Activated naive CD4-positive, alpha-beta T cell treated with anti-CD3 and anti-CD28 coated beads for 36 hours (primary cell): ENCODE measurements around the gene ARHGEF4. TPM values are rescaled to one million over a fixed set of nuclear protein-coding genes. Genes with fewer than 3 reads are reported as not detected.
A peak's percentile ranks its signal among the peaks of the same experiment; 100 is the strongest.

Experiments used
- CTCF ChIA-PET: fragments of 350-600 bp; sonication (Branson Sonifier 250); formaldehyde crosslinking; loops from one replicate; lab custom pipeline; 2021; ENCODE audit warnings: antibody characterized with exemption; lab: Charles Lee
- DNase-seq: peaks from one replicate; pipeline ENCODE4 v3.0.0-alpha.2; 2020
- H3K27ac Mint-ChIP-seq: one replicate; pipeline ENCODE4 v1.8.0; 2021; ENCODE audit warnings: mild to moderate bottlenecking, mixed read lengths
- H3K27me3 Mint-ChIP-seq: one replicate; pipeline ENCODE4 v1.8.0; 2021; ENCODE audit warnings: low read depth, mixed read lengths
- H3K36me3 Mint-ChIP-seq: one replicate; pipeline ENCODE4 v1.8.0; 2021; ENCODE audit warnings: low read depth, mixed read lengths
- H3K4me1 Mint-ChIP-seq: one replicate; pipeline ENCODE4 v1.8.0; 2021; ENCODE audit warnings: low read depth, mixed read lengths
- H3K4me3 Mint-ChIP-seq: one replicate; pipeline ENCODE4 v1.8.0; 2021; ENCODE audit warnings: mild to moderate bottlenecking, moderate library complexity, mixed read lengths
- H3K9me3 Mint-ChIP-seq: one replicate; pipeline ENCODE4 v1.8.0; 2021; ENCODE audit warnings: mixed read lengths
- intact Hi-C: fragments of 100-400 bp; cut with micrococcal nuclease; formaldehyde crosslinking; loops from one replicate; pipeline ENCODE4 v1.15.1; 2023
- total RNA-seq, 2 experiments: library from RNA; stranded (reverse); gene quantifications; one replicate each; pipeline ENCODE4 v1.2.3, GENCODE V29; 2021

ARHGEF4 gene
- total RNA-seq, 2 experiments from 2014 or later: 2.6 to 3.3 TPM

- H3K9me3 Mint-ChIP-seq: no peaks in the 10 kb centered on the region
- H3K4me1 Mint-ChIP-seq: no peaks in the 10 kb centered on the region
- peaks cover 6% of the 10 kb centered on the region for H3K27me3 Mint-ChIP-seq
- CTCF ChIA-PET: interaction anchor here (0.9 kb wide), 1 partner anchor 26 kb away, joined by 3 read pairs; no protein-coding TSS in a partner anchor
- intact Hi-C loops: no loop called here
- no peaks in the 10 kb centered on the region for H3K36me3 Mint-ChIP-seq
- no peak overlapping the region for H3K27ac Mint-ChIP-seq
- H3K4me3 Mint-ChIP-seq: no peak overlapping the region
- no peak for DNase-seq
Measured at GRCh38 chr2:130847776-130848525, 11.2 kb downstream of the ARHGEF4 start.

GRCh38 chr2:130848526-130849210 lies 12.0 kb downstream of the ARHGEF4 start:
- Mint-ChIP-seq H3K27me3 (peaks cover 6% of the 10 kb centered on the region), H3K9me3 (no peaks in the 10 kb centered on the region), H3K4me3 (no peak overlapping the region), H3K36me3 (no peaks in the 10 kb centered on the region), H3K4me1 (no peaks in the 10 kb centered on the region), H3K27ac (no peak overlapping the region)
- DNase-seq: no peak
- CTCF ChIA-PET: interaction anchor here (0.8 to 0.9 kb wide), 2 partner anchors 21 to 25 kb away, joined by 3 read pairs; no protein-coding TSS in a partner anchor
- intact Hi-C loops: no loop called here

GRCh38 chr2:130849896-130850787 lies 13.4 kb downstream of the ARHGEF4 start:
- Mint-ChIP-seq H3K9me3 (peaks cover 1% of the 10 kb centered on the region), H3K27me3 (peaks cover 6% of the 10 kb centered on the region), H3K27ac (no peak overlapping the region), H3K4me1 (no peaks in the 10 kb centered on the region), H3K4me3 (no peak overlapping the region), H3K36me3 (no peaks in the 10 kb centered on the region)
- no peak for DNase-seq
- intact Hi-C loops: no loop called here
- CTCF ChIA-PET: interaction anchor here (0.9 to 2.7 kb wide), 2 partner anchors 26 to 53 kb away, joined by 3 to 8 read pairs; no protein-coding TSS in a partner anchor

- H3K4me3 Mint-ChIP-seq: no peak overlapping the region
- intact Hi-C loops: no loop called here
- CTCF ChIA-PET: interaction anchor here (0.9 to 2.7 kb wide), 2 partner anchors 25 to 54 kb away, joined by 3 to 8 read pairs; no protein-coding TSS in a partner anchor
- H3K9me3 Mint-ChIP-seq: peaks cover 3% of the 10 kb centered on the region
- H3K36me3 Mint-ChIP-seq: no peaks in the 10 kb centered on the region
- peaks cover 6% of the 10 kb centered on the region for H3K27me3 Mint-ChIP-seq
- H3K27ac Mint-ChIP-seq: no peak overlapping the region
- H3K4me1 Mint-ChIP-seq: no peaks in the 10 kb centered on the region
- DNase-seq: no peak
Measured at GRCh38 chr2:130850788-130851623, 14.3 kb downstream of the ARHGEF4 start.

- H3K4me3 Mint-ChIP-seq: no peak overlapping the region
- no peaks in the 10 kb centered on the region for H3K36me3 Mint-ChIP-seq
- peaks cover 5% of the 10 kb centered on the region for H3K9me3 Mint-ChIP-seq
- H3K27ac Mint-ChIP-seq: no peak overlapping the region
- H3K4me1 Mint-ChIP-seq: no peaks in the 10 kb centered on the region
- intact Hi-C loops: no loop called here
- H3K27me3 Mint-ChIP-seq: peaks cover 6% of the 10 kb centered on the region
- CTCF ChIA-PET: interaction anchor here (1.4 to 2.7 kb wide), 2 partner anchors 54 to 55 kb away, joined by 4 to 8 read pairs; no protein-coding TSS in a partner anchor
- DNase-seq: no peak
Measured at GRCh38 chr2:130851624-130852382, 15.1 kb downstream of the ARHGEF4 start.

- Mint-ChIP-seq H3K27ac (no peak overlapping the region), H3K36me3 (no peaks in the 10 kb centered on the region), H3K4me3 (no peak overlapping the region), H3K9me3 (peaks cover 5% of the 10 kb centered on the region), H3K27me3 (peaks cover 6% of the 10 kb centered on the region), H3K4me1 (no peaks in the 10 kb centered on the region)
- no peak for DNase-seq
- intact Hi-C loops: no loop called here
- CTCF ChIA-PET: interaction anchor here (1.4 to 1.9 kb wide), 2 partner anchors 20 to 55 kb away, joined by 4 to 9 read pairs; no protein-coding TSS in a partner anchor
Measured at GRCh38 chr2:130852521-130853115, 15.9 kb downstream of the ARHGEF4 start.

- Mint-ChIP-seq H3K27ac (no peak overlapping the region), H3K9me3 (peaks cover 5% of the 10 kb centered on the region), H3K4me3 (no peak overlapping the region), H3K27me3 (peaks cover 6% of the 10 kb centered on the region), H3K4me1 (no peaks in the 10 kb centered on the region), H3K36me3 (no peaks in the 10 kb centered on the region)
- CTCF ChIA-PET: interaction anchor here (1.4 to 1.9 kb wide), 2 partner anchors 20 to 56 kb away, joined by 4 to 9 read pairs; no protein-coding TSS in a partner anchor
- DNase-seq: no peak
- intact Hi-C loops: no loop called here
Measured at GRCh38 chr2:130853391-130853790, 16.7 kb downstream of the ARHGEF4 start.

- intact Hi-C loops: no loop called here
- H3K27ac Mint-ChIP-seq: no peak overlapping the region
- H3K4me3 Mint-ChIP-seq: no peak overlapping the region
- H3K9me3 Mint-ChIP-seq: peaks cover 5% of the 10 kb centered on the region
- no peaks in the 10 kb centered on the region for H3K36me3 Mint-ChIP-seq
- no peaks in the 10 kb centered on the region for H3K4me1 Mint-ChIP-seq
- DNase-seq: no peak
- CTCF ChIA-PET: interaction anchor here (1.3 to 1.9 kb wide), 2 partner anchors 19 to 57 kb away, joined by 3 to 9 read pairs; no protein-coding TSS in a partner anchor
- H3K27me3 Mint-ChIP-seq: peaks cover 6% of the 10 kb centered on the region
Measured at GRCh38 chr2:130854301-130854700, 17.6 kb downstream of the ARHGEF4 start.

- DNase-seq: peak; percentile 24
- H3K4me1 Mint-ChIP-seq: peaks cover 3% of the 10 kb centered on the region
- no peak overlapping the region for H3K4me3 Mint-ChIP-seq
- H3K36me3 Mint-ChIP-seq: no peaks in the 10 kb centered on the region
- CTCF ChIA-PET: interaction anchor here (2.4 kb wide), 1 partner anchor 68 kb away, joined by 5 read pairs; no protein-coding TSS in a partner anchor
- H3K27me3 Mint-ChIP-seq: peaks cover 4% of the 10 kb centered on the region
- H3K9me3 Mint-ChIP-seq: no peaks in the 10 kb centered on the region
- H3K27ac Mint-ChIP-seq: no peak overlapping the region
- intact Hi-C loops: no loop called here
Measured at GRCh38 chr2:130864830-130865800, 28.4 kb downstream of the ARHGEF4 start.
